HG02973 (cell line): ENCODE data around the gene BNC2.
"Not testable (repeated sequence)": the region's sequence is repeated elsewhere in the genome, so short reads cannot be mapped to it uniquely, and the experiment has no call there.

Source experiments
- ATAC-seq: cut with Tn5 transposase; IDR thresholded peaks from one replicate; pipeline ENCODE4 v1.9.1; 2021; ENCODE audit warnings: moderate library complexity; ENCODE audit not compliant: unreplicated experiment

BNC2 gene

DNA sequence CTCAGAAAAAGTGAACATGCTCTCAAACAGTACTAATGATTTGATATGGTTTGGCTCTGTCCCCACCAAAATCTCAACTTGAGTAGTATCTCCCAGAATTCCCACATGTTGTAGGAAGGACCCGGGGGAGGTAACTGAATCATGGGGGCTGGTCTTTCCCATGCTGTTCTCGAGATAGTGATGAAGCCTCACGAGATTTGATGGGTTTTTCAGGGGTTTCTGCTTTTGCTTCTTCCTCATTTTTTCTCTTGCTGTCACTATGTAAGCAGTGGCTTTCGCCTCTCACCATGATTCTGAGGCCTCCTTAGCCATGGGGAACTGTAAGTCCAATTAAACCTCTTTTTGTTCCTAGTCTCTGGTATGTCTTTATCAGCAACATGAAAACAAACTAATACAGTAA lies 401.3 kb downstream of the BNC2 start:
- no peak for ATAC-seq

- ATAC-seq = no peak
Measured at GRCh38 chr9:16461851-16462250, 408.6 kb downstream of the BNC2 start.

DNA sequence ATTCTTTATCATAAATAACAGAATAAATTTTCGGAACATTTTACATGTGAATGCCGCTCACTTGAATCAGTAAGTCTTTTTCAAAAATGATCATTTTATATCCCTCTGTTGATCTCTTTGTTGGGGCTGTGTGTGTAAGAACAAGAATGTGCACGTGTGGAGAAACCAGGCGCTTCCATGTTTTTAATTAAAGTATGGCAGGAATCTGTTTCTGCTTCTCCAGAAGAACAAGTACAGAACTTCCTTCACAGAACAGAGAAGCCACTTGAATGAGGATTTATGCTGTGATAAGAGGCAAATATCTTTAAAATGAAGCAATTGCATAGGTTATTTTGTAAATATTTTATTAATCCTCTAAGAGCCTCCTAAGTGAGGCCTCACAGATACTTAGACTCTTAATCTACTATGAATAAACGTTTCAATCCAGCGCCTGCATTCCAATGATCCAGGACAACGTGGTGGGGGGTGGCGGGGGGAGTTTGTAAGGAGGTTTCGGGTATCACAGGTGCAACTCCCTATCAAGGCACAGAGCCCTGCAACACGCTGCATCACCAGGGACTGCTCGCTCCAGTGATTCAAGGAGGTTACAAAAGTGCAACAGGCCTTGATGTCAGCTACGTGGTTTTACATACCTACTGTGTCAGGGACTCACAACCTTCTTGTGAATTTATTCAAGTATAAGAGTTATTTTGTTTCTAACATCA lies 409.2 kb downstream of the BNC2 start:
- no peak for ATAC-seq

DNA sequence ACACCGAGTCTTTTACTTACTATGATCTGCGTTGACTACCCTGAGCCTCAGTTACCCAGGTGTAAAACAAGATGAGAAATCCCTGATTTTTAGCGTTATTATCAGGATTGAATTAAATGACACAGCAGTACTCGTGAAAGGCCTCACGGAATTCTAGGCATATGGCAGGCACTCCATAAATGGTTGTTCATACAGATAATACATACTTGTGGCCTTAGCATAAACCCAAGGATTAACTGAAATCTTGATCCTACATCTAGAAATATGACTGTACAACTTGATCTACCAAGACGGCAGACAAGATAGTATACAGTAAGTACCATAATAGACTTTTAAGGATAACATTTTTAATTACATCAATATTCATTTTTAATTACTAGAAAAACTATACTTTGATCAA lies 409.8 kb downstream of the BNC2 start:
- no peak for ATAC-seq

DNA sequence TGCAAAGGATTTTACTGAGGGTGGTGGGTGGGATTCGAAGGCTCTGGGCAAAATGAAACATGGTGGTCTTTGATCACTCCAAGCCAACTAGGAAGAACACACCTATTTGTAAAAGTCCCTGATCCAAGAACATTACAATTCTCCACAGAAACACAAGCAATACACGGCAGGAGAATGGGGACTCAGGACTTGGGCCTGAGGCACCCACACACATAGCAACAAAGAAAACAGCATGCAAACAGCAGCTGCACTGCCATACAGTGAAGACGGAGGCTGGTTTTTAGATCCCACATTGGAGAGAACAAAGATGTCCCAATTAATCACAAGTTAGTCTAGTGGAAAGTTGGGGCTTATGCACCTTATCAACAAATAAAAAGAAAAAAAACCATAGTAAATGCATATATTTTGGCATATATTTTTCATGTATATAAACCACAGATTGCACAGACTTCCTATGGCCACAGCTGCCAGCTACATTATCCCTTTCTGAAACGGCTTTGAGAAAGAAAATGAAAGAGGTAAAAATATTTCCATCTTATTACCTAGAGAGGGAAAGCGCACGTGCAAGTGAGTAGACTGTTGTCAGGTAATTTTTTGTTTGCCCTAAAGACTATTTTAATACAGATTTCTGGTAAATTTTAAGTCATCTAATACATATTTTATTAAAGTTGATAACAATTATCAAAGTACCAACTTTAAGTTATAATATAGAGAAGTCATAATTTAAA lies 410.9 kb downstream of the BNC2 start:
- ATAC-seq = no peak

- no peak for ATAC-seq
Measured at GRCh38 chr9:16458696-16459420, 411.6 kb downstream of the BNC2 start.

- no peak for ATAC-seq
Measured at GRCh38 chr9:16455842-16456241, 414.6 kb downstream of the BNC2 start.

DNA sequence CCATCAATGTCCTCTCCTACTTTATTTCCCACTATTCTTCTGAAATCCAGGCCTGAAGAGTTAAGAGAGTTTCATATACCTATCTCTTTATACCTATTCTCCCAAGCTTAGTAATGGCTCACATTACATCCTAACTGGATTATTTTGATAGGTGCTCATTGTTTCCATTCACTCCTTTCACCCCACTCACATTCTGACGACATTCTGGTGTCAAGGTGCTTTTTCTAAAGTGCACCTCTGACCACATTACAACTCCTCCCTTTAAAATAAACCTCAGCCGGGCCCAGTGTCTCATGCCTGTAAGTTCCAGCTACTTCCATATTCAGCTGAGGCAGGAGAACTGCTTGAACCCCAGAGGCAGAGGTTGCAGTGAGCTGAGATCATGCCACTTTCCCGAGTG lies 417.1 kb downstream of the BNC2 start:
- ATAC-seq = no peak

DNA sequence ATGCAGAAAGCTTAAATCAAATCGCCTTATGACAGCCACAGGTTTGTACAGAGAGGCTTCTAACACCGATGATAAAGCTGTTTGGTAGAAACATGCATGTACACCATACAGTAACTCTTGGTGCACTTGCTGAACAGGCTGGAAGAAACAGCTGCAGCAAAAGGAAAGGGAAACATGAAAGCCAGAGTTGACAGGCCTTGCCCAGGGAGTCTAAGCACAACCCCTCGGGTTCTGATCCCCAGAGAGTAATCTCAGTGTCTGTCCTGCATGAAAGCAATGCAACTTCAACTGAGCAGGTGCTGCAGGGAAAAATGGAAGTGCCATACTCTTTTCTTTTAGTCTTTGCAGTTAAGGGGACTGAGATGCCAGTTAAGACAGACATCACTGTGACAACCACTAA lies 419.9 kb downstream of the BNC2 start:
- ATAC-seq = no peak

DNA sequence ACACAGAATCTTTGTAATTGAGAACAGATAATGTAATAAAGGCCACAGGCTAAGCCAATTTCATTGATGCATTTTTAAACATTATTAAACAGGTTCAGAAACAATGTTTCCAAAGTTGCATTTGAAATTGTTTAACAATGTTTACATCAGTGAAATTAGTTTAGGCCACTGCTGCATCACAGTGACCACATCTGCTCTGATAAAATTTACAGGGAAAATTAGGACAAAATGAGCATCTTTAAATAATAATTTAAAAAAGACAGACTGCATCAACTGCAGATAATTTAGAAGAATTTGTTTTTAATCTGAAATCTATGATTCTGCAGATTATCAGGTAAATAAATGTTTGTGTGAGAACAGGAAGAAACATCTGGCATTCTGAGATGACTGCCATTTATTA lies 420.4 kb downstream of the BNC2 start:
- ATAC-seq = no peak

- ATAC-seq = no peak
Measured at GRCh38 chr9:16449076-16449730, 421.3 kb downstream of the BNC2 start.

GRCh38 chr9:16447946-16448345 lies 422.5 kb downstream of the BNC2 start:
- no peak for ATAC-seq

GRCh38 chr9:16446636-16447035 lies 423.8 kb downstream of the BNC2 start:
- no peak for ATAC-seq

GRCh38 chr9:16445141-16445920 lies 425.1 kb downstream of the BNC2 start:
- no peak for ATAC-seq

GRCh38 chr9:16442622-16443021 lies 427.8 kb downstream of the BNC2 start:
- no peak for ATAC-seq

DNA sequence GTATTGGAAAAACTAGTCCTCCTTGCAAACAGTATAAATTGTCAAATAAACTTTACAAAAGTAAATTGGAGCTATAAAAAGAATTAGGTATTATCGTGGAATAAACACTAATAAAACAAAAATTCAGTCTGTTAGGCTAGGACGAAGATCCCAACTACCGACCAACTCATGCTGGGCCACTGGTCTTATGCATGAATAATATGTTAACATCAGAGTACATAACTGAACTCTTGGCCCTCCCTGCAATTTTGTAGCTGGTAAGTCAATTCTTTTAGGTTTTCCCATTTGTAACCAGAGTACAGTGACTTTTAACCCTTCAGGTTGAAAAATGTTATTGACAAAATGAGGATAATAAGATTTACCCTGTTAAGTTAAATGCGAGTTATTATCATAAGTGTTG lies 428.7 kb downstream of the BNC2 start:
- no peak for ATAC-seq

GRCh38 chr9:16438831-16439230 lies 431.6 kb downstream of the BNC2 start:
- not testable (repeated sequence) for ATAC-seq

GRCh38 chr9:16436545-16436944 lies 433.9 kb downstream of the BNC2 start:
- no peak for ATAC-seq

- ATAC-seq = no peak
Measured at GRCh38 chr9:16434526-16434925, 435.9 kb downstream of the BNC2 start.

DNA sequence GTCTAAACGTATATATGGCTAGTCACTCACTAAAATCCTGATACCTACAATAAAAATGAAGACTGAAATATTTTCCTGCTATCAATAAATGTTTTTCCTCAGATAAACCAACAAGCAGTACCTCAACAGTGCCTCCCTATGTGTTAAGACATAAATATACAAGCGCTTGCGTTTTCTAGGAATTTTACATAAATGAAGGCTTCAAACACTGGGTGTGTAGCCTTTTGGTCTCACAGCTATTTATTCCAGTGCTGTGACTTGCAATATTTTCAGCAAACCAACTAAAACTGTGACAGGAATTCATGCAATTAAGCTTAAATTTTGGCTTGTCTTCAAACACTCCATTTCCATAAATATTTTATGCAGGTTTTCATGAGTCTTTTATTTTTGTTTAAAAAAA lies 437.0 kb downstream of the BNC2 start:
- no peak for ATAC-seq
